HG03175 (cell line): Measurements from ENCODE around the gene PTGER2.

Source experiments
- ATAC-seq: cut with Tn5 transposase; IDR thresholded peaks from one replicate; pipeline ENCODE4 v1.9.1; 2021; ENCODE audit warnings: mild to moderate bottlenecking, moderate library complexity; ENCODE audit not compliant: unreplicated experiment

PTGER2 gene, protein sequence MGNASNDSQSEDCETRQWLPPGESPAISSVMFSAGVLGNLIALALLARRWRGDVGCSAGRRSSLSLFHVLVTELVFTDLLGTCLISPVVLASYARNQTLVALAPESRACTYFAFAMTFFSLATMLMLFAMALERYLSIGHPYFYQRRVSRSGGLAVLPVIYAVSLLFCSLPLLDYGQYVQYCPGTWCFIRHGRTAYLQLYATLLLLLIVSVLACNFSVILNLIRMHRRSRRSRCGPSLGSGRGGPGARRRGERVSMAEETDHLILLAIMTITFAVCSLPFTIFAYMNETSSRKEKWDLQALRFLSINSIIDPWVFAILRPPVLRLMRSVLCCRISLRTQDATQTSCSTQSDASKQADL

GRCh38 chr14:52313903-52314594 lies at the start of gene PTGER2:
Gene PTGER2, plus strand, starts transcription at chr14:52314312. Its CDS starts 237 bp downstream, at chr14:52314549.
- peak; percentile 38 for ATAC-seq

- ATAC-seq = no peak
Observed at GRCh38 chr14:52265253-52265652, 48.9 kb upstream of the PTGER2 start.

DNA sequence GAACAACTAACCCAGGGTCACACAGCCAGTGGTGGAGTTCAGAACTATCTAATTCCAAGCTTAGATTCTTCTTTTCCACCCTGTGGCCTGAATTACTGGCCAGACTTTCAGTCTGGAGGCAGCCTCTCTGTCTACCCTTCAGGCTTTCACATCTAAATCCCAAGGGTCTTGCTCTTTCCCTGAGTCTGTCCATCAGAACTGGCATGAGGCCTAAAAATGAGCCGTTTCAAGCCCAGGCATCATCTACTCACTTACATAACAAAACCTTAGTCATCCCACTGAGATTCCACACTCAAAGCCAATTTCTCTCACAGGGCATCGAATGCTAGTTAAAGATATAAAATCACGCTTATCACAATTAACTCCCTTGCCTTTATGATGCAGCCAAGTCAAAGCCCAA lies 47.9 kb upstream of the PTGER2 start:
- no peak for ATAC-seq

GRCh38 chr14:52266782-52267181 lies 47.3 kb upstream of the PTGER2 start:
- ATAC-seq = no peak

DNA sequence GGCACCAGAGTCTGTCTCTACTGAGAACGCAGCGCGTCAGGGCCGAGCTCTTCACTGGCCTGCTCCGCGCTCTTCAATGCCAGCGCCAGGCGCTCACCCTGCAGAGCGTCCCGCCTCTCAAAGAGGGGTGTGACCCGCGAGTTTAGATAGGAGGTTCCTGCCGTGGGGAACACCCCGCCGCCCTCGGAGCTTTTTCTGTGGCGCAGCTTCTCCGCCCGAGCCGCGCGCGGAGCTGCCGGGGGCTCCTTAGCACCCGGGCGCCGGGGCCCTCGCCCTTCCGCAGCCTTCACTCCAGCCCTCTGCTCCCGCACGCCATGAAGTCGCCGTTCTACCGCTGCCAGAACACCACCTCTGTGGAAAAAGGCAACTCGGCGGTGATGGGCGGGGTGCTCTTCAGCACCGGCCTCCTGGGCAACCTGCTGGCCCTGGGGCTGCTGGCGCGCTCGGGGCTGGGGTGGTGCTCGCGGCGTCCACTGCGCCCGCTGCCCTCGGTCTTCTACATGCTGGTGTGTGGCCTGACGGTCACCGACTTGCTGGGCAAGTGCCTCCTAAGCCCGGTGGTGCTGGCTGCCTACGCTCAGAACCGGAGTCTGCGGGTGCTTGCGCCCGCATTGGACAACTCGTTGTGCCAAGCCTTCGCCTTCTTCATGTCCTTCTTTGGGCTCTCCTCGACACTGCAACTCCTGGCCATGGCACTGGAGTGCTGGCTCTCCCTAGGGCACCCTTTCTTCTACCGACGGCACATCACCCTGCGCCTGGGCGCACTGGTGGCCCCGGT lies 46.4 kb upstream of the PTGER2 start, which contains the start of gene PTGDR:
Gene PTGDR (plus strand): TSS at position 198 of the 778 bp plus-strand sequence. CDS start 117 bp downstream, at position 315.
- ATAC-seq = no peak

GRCh38 chr14:52268279-52269061 lies 45.6 kb upstream of the PTGER2 start:
- ATAC-seq = no peak

GRCh38 chr14:52269100-52269499 lies 45.0 kb upstream of the PTGER2 start:
- no peak for ATAC-seq

DNA sequence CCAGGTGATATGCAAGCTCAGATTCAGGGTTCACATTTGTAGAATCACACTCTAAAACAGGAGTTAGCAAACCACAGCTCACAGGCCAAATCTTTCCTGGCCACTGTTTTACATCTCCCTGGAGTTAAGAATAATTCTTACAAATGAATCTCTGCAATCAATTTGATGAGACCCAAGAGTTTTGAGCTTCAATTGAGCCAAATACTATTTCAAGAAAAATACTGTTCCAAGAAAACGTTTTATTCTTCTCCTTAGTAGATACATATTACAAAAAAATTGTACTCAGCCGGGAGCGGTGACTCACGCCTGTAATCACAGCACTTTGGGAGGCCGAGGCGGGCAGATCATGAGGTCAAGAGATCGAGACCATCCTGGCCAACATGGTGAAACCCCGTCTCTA lies 44.1 kb upstream of the PTGER2 start:
- ATAC-seq = no peak

DNA sequence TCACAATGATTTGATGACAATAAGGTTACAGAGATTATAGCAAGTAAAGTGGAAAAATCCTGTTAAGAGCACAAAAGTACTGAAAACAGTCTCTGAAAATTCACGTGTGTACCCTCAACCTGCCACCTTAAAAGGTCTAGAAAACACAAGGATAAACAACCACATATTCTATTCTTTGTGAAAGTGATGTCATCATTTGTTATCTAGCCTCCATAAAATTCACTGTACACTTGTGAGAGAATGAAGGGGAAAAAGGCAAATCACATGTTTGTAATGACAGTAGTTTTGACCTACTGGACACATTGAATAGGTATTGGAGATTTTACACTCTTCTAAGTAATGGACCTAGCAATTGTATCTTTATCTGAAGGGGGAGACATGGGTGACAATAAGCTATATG lies 42.6 kb upstream of the PTGER2 start:
- ATAC-seq = no peak

GRCh38 chr14:52272375-52272774 lies 41.7 kb upstream of the PTGER2 start:
- no peak for ATAC-seq

- ATAC-seq = no peak
Observed at GRCh38 chr14:52275372-52275771, 38.7 kb upstream of the PTGER2 start.

- ATAC-seq = no peak
Observed at GRCh38 chr14:52277552-52277951, 36.6 kb upstream of the PTGER2 start.

DNA sequence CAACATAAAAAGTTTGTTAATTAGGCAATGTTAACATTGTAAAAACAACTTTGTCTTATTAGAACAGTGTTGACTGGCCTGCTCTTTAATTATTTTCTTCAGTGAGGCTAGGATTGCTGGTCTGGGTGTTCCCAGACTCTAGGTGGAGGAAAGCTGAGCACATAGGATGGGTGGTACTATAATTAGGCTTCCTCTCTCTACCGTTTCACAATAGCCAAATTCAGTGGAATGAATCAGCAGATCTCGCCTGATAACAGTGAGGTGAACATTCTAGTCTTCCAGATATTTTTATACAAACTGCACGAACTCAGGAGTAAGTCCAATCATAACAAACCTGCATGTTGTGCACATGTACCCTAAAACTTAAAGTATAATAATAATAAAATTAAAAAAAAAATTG lies 34.7 kb upstream of the PTGER2 start:
- ATAC-seq = no peak

DNA sequence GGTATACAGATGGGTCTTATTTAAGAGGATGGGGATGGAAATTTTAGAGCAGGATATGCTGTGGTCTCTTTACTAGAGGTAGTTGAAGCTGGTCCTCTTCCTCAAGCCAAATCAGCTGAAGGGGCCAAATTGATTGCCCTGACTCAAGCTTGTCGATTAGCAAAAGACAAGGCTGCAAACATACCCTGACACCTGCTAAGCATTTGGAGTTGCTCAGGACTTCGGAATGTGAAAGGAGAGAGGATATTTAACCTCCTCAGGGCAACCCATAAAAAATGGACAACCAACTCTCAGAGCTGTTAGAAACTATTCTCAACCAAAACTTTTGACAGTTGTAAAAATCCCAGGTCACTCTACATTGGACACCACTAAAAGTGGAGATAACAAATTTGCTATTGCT lies 31.0 kb upstream of the PTGER2 start:
- no peak for ATAC-seq

GRCh38 chr14:52286661-52287649 lies 27.2 kb upstream of the PTGER2 start:
- no peak for ATAC-seq

GRCh38 chr14:52296378-52296777 lies 17.7 kb upstream of the PTGER2 start:
- ATAC-seq = no peak

GRCh38 chr14:52298795-52299194 lies 15.3 kb upstream of the PTGER2 start:
- ATAC-seq = no peak

GRCh38 chr14:52299692-52300278 lies 14.3 kb upstream of the PTGER2 start:
- peak; percentile 58 for ATAC-seq

DNA sequence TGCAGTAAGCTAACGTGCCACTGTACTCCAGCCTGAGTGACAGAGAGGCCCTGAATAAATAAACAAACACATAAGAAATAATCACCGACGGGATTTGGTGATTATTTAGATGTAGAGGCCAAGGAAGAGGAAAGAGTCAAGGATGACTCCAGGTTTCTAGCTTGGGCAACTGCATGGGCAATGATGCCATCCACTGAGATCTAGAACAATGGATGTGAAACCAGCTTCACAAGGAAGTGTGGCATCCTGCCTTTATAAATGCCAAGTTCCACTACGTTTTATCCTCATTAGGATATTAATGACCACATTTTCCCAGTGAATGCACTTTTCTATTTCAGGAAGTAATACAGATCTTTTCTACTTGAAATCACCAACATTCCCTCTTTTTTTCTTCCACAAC lies 10.9 kb upstream of the PTGER2 start:
- ATAC-seq = no peak
